SU-DHL-6 (cell line): ENCODE data around the gene ALKBH3.

Experiments
- H2AFZ ChIP-seq: fragments of 200-600 bp; sonication (generic); 2 replicates; pipeline ENCODE4 v1.6.1; 2014; ENCODE audit warnings: low read depth, mild to moderate bottlenecking, moderate library complexity, mixed read lengths, antibody characterized with exemption, low read length; ENCODE audit not compliant: severe bottlenecking
- H3F3A ChIP-seq: fragments of 200-600 bp; shearing (Covaris generic); 2 replicates; pipeline ENCODE4 v1.6.0; 2016; ENCODE audit warnings: antibody characterized with exemption, mild to moderate bottlenecking; ENCODE audit not compliant: insufficient read depth
- H3K27ac ChIP-seq: fragments of 200-600 bp; sonication (generic); 2 replicates; pipeline ENCODE4 v1.5.1; 2016; ENCODE audit warnings: low read depth, mild to moderate bottlenecking, low read length, moderate library complexity, mixed read lengths
- H3K27me3 ChIP-seq: fragments of 200-600 bp; sonication (generic), shearing (Covaris generic); 2 replicates; pipeline ENCODE4 v1.6.0; 2014; ENCODE audit warnings: mild to moderate bottlenecking, low read length
- H3K36me3 ChIP-seq: fragments of 200-600 bp; sonication (generic); 2 replicates; pipeline ENCODE4 v1.6.1; 2014; ENCODE audit warnings: mild to moderate bottlenecking, low read length, mixed read lengths
- H3K4me2 ChIP-seq: fragments of 300-600, 200-600 bp; shearing (Covaris generic), sonication (generic); 2 replicates; pipeline ENCODE4 v1.6.0; 2014; ENCODE audit warnings: low read length, low read depth, mild to moderate bottlenecking; ENCODE audit not compliant: poor library complexity, severe bottlenecking
- H3K4me3 ChIP-seq: fragments of 200-600 bp; sonication (generic); 2 replicates; pipeline ENCODE4 v1.5.1; 2014; ENCODE audit warnings: antibody characterized with exemption, low read length, mild to moderate bottlenecking, mixed read lengths; ENCODE audit not compliant: insufficient read depth, poor library complexity, severe bottlenecking
- H3K79me2 ChIP-seq: fragments of 200-600 bp; sonication (generic); 2 replicates; pipeline ENCODE4 v1.6.1; 2014; ENCODE audit warnings: mild to moderate bottlenecking, low read length, moderate library complexity; ENCODE audit not compliant: insufficient read depth
- H3K9ac ChIP-seq: fragments of 200-600 bp; sonication (generic); 2 replicates; pipeline ENCODE4 v1.7.0; 2014; ENCODE audit warnings: mild to moderate bottlenecking, low read length
- H3K9me2 ChIP-seq: fragments of 200-600 bp; sonication (generic); replicated peaks from 2 replicates; pipeline ENCODE4 v1.6.1; 2014; ENCODE audit warnings: low read length; ENCODE audit not compliant: insufficient read depth
- H3K9me3 ChIP-seq: fragments of 200-600 bp; sonication (generic); 2 replicates; pipeline ENCODE4 v1.6.1; 2014; ENCODE audit warnings: low read length, mixed read lengths; ENCODE audit not compliant: insufficient read depth
- H4K20me1 ChIP-seq: fragments of 200-600 bp; sonication (generic); 2 replicates; pipeline ENCODE4 v1.6.1; 2014; ENCODE audit warnings: low read depth, mild to moderate bottlenecking, antibody characterized with exemption, low read length, moderate library complexity, mixed read lengths
- CTCF ChIP-seq: fragments of 200-600 bp; sonication (generic); IDR thresholded peaks from one replicate; pipeline ENCODE4 v1.5.1; 2017; ENCODE audit warnings: antibody characterized with exemption, mild to moderate bottlenecking, low read length, moderate library complexity; ENCODE audit not compliant: insufficient read depth, poor library complexity, severe bottlenecking
- EZH2phosphoT487 ChIP-seq: fragments of 200-600 bp; sonication (generic), shearing (Covaris generic); conservative IDR thresholded peaks from 2 replicates; pipeline ENCODE4 v1.6.1; 2018; ENCODE audit warnings: mild to moderate bottlenecking, antibody characterized with exemption, low read length, moderate library complexity, mixed read lengths

Gene ALKBH3

GRCh38 chr11:43853781-43854180 is 26.9 kb upstream of the ALKBH3 start:
- no peaks in the 10 kb centered on the region for H3K79me2 ChIP-seq
- H3K9ac ChIP-seq, result no peak overlapping the region
- H3K4me3 ChIP-seq, result no peak overlapping the region
- peaks cover 9% of the 10 kb centered on the region for H3K36me3 ChIP-seq
- no peaks in the 10 kb centered on the region for H3K9me3 ChIP-seq
- H3K27me3 ChIP-seq, result no peaks in the 10 kb centered on the region
- no peak overlapping the region for H3K27ac ChIP-seq
- H4K20me1 ChIP-seq, result no peaks in the 10 kb centered on the region
- no peak overlapping the region for H3K4me2 ChIP-seq
- H2AFZ ChIP-seq, result no peak overlapping the region
- TF ChIP-seq EZH2phosphoT487 (no peak), CTCF (no peak)
- H3K9me2 ChIP-seq, result no peaks in the 10 kb centered on the region
- peaks cover 3% of the 10 kb centered on the region; the same call in 1 of the 2 replicates for H3F3A ChIP-seq

DNA sequence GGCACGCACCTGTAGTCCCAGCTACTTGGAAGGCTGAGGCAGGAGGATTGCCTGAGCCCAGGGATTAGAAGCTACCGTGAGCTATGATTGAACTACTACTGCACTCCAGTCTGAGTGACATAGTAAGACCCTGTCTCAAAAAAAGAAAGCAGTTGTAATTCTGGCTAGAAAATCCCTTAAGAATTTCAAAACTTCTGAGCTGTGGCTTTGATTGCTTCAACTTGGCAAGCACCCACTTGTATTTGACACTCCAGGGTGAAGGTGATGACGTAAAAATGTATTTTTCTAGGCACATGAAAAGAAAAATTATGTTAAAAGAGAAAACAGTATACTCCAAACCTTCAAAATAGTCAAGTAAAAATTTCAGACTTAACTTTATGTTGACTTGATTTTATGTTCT is 23.6 kb upstream of the ALKBH3 start:
- TF ChIP-seq EZH2phosphoT487, result no peak
- TF ChIP-seq CTCF, result no peak
- no peaks in the 10 kb centered on the region for H3K9me2 ChIP-seq
- H3K9ac ChIP-seq, result no peak overlapping the region
- H3F3A ChIP-seq, result peaks cover 3% of the 10 kb centered on the region; the same call in 1 of the 2 replicates
- no peak overlapping the region for H3K4me2 ChIP-seq
- no peak overlapping the region for H3K4me3 ChIP-seq
- H3K9me3 ChIP-seq, result no peaks in the 10 kb centered on the region
- H3K27me3 ChIP-seq, result no peaks in the 10 kb centered on the region
- no peaks in the 10 kb centered on the region for H3K79me2 ChIP-seq
- H2AFZ ChIP-seq, result no peak overlapping the region
- peaks cover 9% of the 10 kb centered on the region for H3K36me3 ChIP-seq
- H4K20me1 ChIP-seq, result no peaks in the 10 kb centered on the region
- no peak overlapping the region for H3K27ac ChIP-seq

GRCh38 chr11:43861141-43861540 is 19.5 kb upstream of the ALKBH3 start:
- no peak overlapping the region for H3K4me2 ChIP-seq
- no peaks in the 10 kb centered on the region for H3K36me3 ChIP-seq
- TF ChIP-seq CTCF, result no peak
- no peak for TF ChIP-seq EZH2phosphoT487
- H3K79me2 ChIP-seq, result no peaks in the 10 kb centered on the region
- no peaks in the 10 kb centered on the region for H4K20me1 ChIP-seq
- H3K27ac ChIP-seq, result no peak overlapping the region
- H2AFZ ChIP-seq, result no peak overlapping the region
- no peak overlapping the region for H3K4me3 ChIP-seq
- no peaks in the 10 kb centered on the region for H3K9me2 ChIP-seq
- peaks cover 3% of the 10 kb centered on the region; the same call in 1 of the 2 replicates for H3F3A ChIP-seq
- H3K9ac ChIP-seq, result no peak overlapping the region
- H3K9me3 ChIP-seq, result no peaks in the 10 kb centered on the region
- H3K27me3 ChIP-seq, result no peaks in the 10 kb centered on the region

GRCh38 chr11:43866520-43866919 is 14.1 kb upstream of the ALKBH3 start:
- no peaks in the 10 kb centered on the region for H3K27me3 ChIP-seq
- H3K4me2 ChIP-seq, result no peak overlapping the region
- no peaks in the 10 kb centered on the region for H3K36me3 ChIP-seq
- H4K20me1 ChIP-seq, result no peaks in the 10 kb centered on the region
- H3K27ac ChIP-seq, result no peak overlapping the region
- no peaks in the 10 kb centered on the region for H3K9me2 ChIP-seq
- no peaks in the 10 kb centered on the region for H3K79me2 ChIP-seq
- H3K9ac ChIP-seq, result no peak overlapping the region
- TF ChIP-seq CTCF, result no peak
- TF ChIP-seq EZH2phosphoT487, result no peak
- no peak overlapping the region for H2AFZ ChIP-seq
- H3K4me3 ChIP-seq, result no peak overlapping the region
- no peaks in the 10 kb centered on the region for H3F3A ChIP-seq
- no peaks in the 10 kb centered on the region for H3K9me3 ChIP-seq
